ENCODE measurements around the gene GALNT14. TPM values are rescaled to one million over a fixed set of nuclear protein-coding genes. Genes with fewer than 3 reads are reported as not detected.

GALNT14 gene
- total RNA-seq, 4 donors from 2014 or later, result 0.15 to 0.62 (median 0.35) TPM; not detected in 1

GRCh38 chr2:31070339-31071125, 67.7 kb downstream of the GALNT14 start:
- Histone ChIP-seq H3K4me1 (no peaks in the 10 kb centered on the region), H3K9me3 (no peaks in the 10 kb centered on the region), H3K4me3 (no peak overlapping the region), H3K36me3 (no peaks in the 10 kb centered on the region), H3K27me3 (peaks cover 28% of the 10 kb centered on the region), H3K27ac (no peak overlapping the region)
- ATAC-seq, result no peak
- TF ChIP-seq EP300 (IDR thresholded peaks at IDR 0.05) (no peak), POLR2A (IDR thresholded peaks at IDR 0.05) (no peak), CTCF (IDR thresholded peaks at IDR 0.05) (no peak), POLR2AphosphoS5 (IDR thresholded peaks at IDR 0.05) (no peak)
- WGBS, 2 donors (ENCODE audit: low coverage in 1 of 2), result 66 to 87% methylated on average over 4 of the region's 8 CpGs

DNA sequence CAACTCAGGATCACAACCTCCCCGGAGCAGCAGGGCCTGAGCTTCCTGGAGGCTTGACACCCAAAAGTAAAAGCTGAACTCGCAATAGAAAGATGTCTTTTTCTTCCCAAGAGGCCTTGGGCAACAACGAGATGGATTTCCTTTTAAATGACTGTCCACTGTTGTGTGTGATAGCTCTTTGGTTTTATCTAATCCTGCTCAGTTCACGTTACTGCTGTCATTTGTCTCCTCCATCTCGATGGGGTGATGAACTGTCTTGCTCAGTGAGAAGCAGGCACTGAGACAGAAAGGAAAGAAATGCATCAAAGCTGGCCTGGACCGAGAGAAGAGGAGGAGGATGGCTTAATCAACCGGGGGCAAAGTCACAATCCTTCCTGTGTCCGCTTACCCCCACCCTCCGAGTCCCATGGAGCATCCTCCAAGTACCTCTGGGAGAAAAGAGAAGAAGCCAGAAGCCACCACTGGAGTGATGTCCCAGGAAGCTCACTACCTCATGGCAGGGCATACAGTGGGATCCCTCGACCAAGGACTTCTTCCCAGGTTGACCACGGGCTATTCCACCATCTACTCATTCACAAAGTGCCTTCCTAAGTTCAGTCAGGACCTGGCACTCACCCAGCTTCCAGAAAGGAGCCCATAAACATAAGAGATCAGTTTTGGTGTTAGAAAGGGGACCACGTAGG, 68.5 kb downstream of the GALNT14 start:
- no peaks in the 10 kb centered on the region for H3K9me3 ChIP-seq
- H3K27me3 ChIP-seq, result peaks cover 28% of the 10 kb centered on the region
- H3K4me3 ChIP-seq, result no peak overlapping the region
- TF ChIP-seq CTCF (IDR thresholded peaks at IDR 0.05), result no peak
- TF ChIP-seq POLR2A (IDR thresholded peaks at IDR 0.05), result no peak
- no peak for TF ChIP-seq EP300 (IDR thresholded peaks at IDR 0.05)
- no peak for TF ChIP-seq POLR2AphosphoS5 (IDR thresholded peaks at IDR 0.05)
- no peaks in the 10 kb centered on the region for H3K36me3 ChIP-seq
- no peaks in the 10 kb centered on the region for H3K4me1 ChIP-seq
- no peak for ATAC-seq
- WGBS, 2 donors (ENCODE audit: low coverage in 1 of 2), result 40 to 52% methylated on average over 2 to 10 of the region's 12 CpGs
- no peak overlapping the region for H3K27ac ChIP-seq

- TF ChIP-seq POLR2A (IDR thresholded peaks at IDR 0.05) (no peak), POLR2AphosphoS5 (IDR thresholded peaks at IDR 0.05) (no peak), EP300 (IDR thresholded peaks at IDR 0.05) (no peak), CTCF (IDR thresholded peaks at IDR 0.05) (no peak)
- no peak for ATAC-seq
Observed at GRCh38 chr2:31067259-31067658, 71.0 kb downstream of the GALNT14 start.

GRCh38 chr2:31066551-31066950, 71.7 kb downstream of the GALNT14 start:
- H3K27me3 ChIP-seq, result peaks cover 17% of the 10 kb centered on the region
- H3K27ac ChIP-seq, result no peak overlapping the region
- no peak overlapping the region for H3K4me3 ChIP-seq
- no peaks in the 10 kb centered on the region for H3K36me3 ChIP-seq
- TF ChIP-seq EP300 (IDR thresholded peaks at IDR 0.05) (no peak), POLR2AphosphoS5 (IDR thresholded peaks at IDR 0.05) (no peak), CTCF (IDR thresholded peaks at IDR 0.05) (no peak), POLR2A (IDR thresholded peaks at IDR 0.05) (no peak)
- H3K4me1 ChIP-seq, result no peaks in the 10 kb centered on the region
- H3K9me3 ChIP-seq, result peaks cover 0 to 8% (median 0%) of the 10 kb centered on the region in 3 donors
- no peak for ATAC-seq
- 44 to 50% methylated on average over 1 to 4 of the region's 6 CpGs for WGBS, 2 donors (ENCODE audit: low coverage in 1 of 2)

More at GRCh38 chr2:31067259-31067658, 71.0 kb downstream of the GALNT14 start:
- WGBS, 2 donors (ENCODE audit: low coverage in 1 of 2), result 61% methylated on average over 3 of the region's 8 CpGs; no CpG with 5 or more reads in 1 of the 2 donors
- no peaks in the 10 kb centered on the region for H3K36me3 ChIP-seq
- H3K4me1 ChIP-seq, result no peaks in the 10 kb centered on the region
- peaks cover 17% of the 10 kb centered on the region for H3K27me3 ChIP-seq
- H3K4me3 ChIP-seq, result no peak overlapping the region
- H3K27ac ChIP-seq, result no peak overlapping the region
- peaks cover 0 to 6% (median 0%) of the 10 kb centered on the region in 3 donors for H3K9me3 ChIP-seq

All from gastroesophageal sphincter (tissue), 4 donors.